GM10266 (cell line): ENCODE data around the gene HSPB9.
A peak's percentile ranks its signal among the peaks of the same experiment; 100 is the strongest.

Experiments
- DNase-seq: peaks from one replicate; pipeline ENCODE4 v3.0.0; 2012; ENCODE audit errors: extremely low spot score
- CTCF ChIP-seq: IDR thresholded peaks from 2 replicates; pipeline ENCODE4 v1.5.1; 2012; ENCODE audit warnings: mild to moderate bottlenecking, low read depth; ENCODE audit not compliant: control insufficient read depth, insufficient read depth; ENCODE audit errors: missing control alignments

HSPB9 gene

GRCh38 chr17:42094375-42095069, 28.1 kb upstream of the HSPB9 start:
- TF ChIP-seq CTCF: no peak
- DNase-seq: no peak

GRCh38 chr17:42096360-42097111, 26.1 kb upstream of the HSPB9 start:
- TF ChIP-seq CTCF: no peak
- DNase-seq: no peak

- DNase-seq: peak; percentile 70
Measured at GRCh38 chr17:42097691-42098631, 24.6 kb upstream of the HSPB9 start, which contains the start of gene ZNF385C. ZNF385C (minus strand) TSS chr17:42098473; CDS start chr17:42063056, 35,417 bp downstream.

GRCh38 chr17:42098730-42099399, 23.7 kb upstream of the HSPB9 start:
- TF ChIP-seq CTCF: peak; percentile 16
- no peak for DNase-seq

More at GRCh38 chr17:42097691-42098631, 24.6 kb upstream of the HSPB9 start, which contains the start of gene ZNF385C:
- TF ChIP-seq CTCF: no peak

- TF ChIP-seq CTCF: peak; percentile 86
- DNase-seq: peak; percentile 85
Measured at GRCh38 chr17:42101513-42102292, 20.9 kb upstream of the HSPB9 start.
